NCI-H1048 (cell line): Measurements from ENCODE around the gene CYP39A1.

Experiments used
- DNase-seq: peaks from one replicate; lab custom pipeline; 2025; lab: John Stamatoyannopoulos, UW

Gene CYP39A1

DNA sequence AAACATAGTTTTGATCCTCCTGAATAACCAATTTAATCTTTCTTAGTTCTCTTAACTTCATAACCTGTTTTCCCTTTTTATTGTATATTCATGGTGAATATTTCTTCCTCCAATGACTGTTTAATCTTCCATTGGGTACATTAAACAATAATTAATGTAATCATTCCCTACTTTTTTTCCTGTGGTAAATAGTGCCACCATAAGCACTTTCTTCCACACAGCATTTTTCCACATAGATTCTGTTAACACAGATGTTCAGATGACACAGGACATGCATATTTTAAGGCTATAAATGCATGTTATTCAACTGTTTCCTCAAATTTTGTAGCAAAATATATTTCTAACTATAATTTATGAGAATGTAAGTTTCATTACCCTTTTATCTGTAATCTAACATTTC, 61.9 kb downstream of the CYP39A1 start:
- DNase-seq, result no peak

DNA sequence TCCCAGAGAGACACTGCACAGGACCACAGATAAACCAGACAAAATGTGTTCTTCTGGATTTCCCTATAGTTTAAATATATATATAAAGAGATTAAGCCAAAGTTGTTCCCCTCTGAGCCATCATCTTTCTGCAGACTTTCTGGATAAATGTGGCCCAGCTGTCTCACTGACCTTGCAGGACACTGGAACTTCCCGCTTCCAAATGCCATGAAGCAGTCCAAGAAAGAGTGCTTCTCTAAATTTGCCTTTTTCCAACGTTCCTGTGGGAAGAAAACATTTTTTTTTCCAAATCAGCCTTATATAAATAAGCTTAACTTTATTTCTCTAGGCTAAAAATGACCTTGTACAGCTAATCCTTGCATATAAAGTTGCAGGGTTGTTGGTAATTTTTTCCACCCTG, 65.7 kb downstream of the CYP39A1 start:
- DNase-seq, result no peak

DNA sequence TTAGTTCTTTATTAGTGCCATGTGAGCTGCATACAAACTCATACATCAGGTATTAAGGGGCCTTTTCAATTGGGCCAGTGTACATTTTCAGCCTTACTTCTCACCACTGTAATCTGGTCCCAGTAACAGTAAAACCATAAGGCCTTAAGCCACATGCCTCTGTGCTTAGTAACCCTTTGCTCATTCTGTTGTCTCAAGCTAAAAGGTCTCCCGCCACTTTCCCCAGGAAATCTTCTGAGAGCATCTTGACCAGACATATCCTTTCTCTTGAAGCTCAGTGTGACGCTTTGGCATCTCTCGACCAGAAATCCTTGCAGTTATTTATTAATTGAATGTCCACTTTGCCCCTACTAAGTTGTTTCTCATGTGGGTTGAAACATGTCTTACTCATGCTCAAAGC, 68.0 kb downstream of the CYP39A1 start:
- no peak for DNase-seq

DNA sequence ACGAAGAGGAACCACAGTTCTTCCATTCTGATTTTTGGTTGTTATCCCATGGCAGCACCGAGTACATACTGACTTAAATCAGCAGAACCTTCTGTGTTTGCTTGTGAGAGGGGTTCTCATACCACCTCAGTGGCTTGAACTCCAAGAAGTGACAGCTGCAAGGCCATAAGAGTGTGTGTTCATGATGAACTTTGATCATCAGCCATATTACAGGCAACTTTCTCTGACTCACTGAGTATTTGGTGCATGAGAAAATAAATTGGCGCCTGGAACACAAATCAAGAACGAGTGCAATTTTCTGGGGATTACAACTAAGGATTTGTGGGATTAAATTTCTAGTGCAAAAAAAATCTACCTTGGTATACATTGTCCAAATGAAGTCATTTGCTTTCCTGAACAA, 68.9 kb downstream of the CYP39A1 start:
- DNase-seq, result no peak

DNA sequence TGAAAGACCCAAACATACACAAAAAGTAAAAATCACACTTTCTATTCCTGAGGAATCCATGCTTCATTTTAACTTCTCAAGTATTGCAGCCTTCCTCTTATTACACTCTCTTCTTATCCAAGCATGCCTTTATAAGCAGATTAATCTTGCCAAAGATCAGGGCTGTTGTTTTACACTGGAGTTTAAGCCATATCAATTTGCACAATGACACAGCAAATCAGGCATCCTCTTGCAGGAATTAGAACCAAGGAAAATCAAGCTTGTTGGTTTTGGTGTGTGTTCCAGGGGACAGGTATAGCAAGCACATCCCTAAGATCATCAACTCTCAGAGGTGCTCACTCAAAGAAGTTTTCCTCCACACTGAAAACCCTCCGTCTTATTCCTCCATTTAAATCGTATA, 69.5 kb downstream of the CYP39A1 start:
- DNase-seq, result no peak

DNA sequence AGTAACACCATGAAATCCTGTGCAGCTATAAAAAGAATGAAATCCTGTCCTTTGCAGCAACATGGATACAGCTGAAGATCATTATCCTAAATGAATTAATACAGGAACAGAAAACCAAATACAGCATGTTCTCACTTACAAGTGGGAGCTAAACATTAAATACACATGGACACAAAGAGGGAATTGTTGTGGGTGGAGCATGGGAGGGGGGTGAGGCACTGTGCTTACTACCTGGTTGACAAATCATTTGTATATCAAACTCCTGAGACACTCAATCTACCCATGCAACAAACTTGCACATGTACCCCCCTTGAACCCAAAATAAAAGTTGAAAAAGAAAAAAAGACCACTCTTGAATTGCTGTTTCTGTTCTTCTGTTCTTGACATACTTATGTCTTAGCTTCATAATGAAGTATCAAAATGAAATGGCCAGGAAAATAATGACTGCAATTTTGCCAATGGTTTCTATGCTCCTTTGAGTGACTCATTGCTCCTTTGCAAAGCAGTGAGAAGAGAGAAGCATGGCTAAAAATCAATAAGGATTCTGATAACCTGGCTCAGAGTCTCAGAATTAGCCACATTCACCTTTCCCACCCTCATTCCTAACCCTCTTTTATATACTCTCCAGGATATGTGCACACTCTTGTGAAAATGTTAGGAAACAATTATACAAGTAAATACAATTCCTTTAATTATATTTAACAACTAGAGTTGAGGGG, 71.0 kb downstream of the CYP39A1 start:
- DNase-seq, result no peak

DNA sequence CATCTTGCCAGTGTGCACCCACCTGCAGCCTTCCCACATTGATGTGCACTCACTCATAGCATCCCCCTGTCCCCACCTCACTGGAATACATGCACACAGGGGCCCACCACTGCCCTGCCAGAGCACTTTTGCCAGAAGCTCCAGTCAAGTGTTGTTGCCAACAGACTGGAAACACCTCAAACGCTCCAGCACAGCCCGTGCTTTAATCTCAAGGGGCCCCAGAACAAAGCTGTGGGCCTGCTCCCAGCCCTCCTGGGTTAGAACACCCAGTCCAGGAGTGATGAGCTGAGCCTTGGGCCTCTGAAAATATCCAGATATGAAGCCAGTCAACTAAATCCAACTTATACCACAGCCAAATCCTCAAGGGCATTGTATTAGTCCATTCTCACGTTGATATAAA, 77.1 kb downstream of the CYP39A1 start:
- DNase-seq, result no peak

DNA sequence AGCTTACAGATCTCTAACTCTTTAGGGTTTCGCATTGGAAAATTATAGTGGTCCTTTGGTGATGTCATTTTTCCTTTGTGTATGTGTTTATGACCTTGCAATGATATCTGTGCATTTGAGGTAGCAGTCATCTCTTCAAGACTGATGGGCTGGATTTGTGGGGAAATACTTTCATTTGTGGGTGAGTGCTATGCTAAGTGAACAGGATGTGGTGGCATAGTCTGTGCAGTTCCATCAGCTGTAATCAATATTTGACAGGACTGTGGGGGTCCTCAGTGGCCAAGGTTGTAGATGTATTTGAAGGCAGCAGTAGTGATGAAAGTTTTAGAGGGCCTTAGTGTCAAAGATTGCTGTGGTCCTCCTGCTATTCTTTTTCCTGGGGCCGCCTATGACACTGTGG, 79.5 kb downstream of the CYP39A1 start:
- DNase-seq, result no peak

DNA sequence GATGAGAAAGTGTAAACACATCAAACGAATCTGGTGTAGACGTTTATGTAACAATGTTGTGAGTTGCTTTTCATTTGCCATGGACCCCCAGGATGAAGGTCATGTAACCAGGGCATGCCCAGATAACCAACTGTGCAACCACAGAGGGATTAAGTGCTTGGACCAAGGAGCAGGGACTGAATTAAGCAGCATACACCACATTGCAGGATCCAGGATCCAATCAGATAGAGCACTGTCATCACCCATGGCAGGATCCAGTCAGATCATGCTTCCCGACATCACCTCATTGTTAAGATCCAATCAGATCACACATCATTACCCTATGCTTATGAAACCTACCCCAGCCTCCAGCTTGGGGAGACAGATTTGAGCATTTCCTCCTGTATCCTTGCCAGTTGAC, 87.1 kb downstream of the CYP39A1 start:
- DNase-seq, result no peak

DNA sequence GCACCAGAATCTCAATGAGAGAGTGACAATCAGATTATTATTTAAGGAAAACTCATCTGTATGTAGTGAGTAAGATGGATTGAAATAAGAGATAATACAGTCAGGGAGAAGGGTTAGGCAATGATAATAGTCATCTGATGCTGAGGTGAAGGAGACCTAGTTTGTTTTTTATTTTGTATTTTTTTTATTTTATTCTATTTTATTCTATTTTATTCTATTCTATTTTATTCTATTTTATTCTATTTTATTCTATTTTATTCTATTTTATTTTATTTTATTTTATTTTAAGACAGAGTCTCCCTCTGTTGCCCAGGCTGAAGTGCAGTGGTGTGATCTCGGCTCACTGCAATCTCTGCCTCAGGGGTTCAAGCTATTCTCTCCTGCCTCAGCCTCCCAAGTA, 88.7 kb downstream of the CYP39A1 start:
- no peak for DNase-seq

DNA sequence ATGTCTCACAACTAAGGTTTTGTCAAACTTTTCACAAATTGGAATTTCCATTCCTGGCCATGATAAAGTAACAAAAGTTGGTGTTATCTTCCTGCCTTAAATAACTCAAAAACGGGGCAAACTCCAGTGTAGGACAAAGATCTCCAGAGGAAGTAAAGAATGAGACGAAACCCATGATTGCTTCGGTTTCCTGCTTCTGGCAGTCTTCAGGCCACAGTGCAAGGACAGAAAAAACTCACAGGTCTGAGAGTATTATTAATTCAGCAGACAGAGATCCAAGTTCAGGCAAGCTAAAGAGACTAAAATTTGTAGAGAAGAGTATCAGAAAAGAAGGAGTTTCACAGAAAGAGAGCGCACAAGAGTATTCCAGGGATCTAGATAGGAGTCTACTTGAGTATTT, 96.6 kb downstream of the CYP39A1 start:
- no peak for DNase-seq

DNA sequence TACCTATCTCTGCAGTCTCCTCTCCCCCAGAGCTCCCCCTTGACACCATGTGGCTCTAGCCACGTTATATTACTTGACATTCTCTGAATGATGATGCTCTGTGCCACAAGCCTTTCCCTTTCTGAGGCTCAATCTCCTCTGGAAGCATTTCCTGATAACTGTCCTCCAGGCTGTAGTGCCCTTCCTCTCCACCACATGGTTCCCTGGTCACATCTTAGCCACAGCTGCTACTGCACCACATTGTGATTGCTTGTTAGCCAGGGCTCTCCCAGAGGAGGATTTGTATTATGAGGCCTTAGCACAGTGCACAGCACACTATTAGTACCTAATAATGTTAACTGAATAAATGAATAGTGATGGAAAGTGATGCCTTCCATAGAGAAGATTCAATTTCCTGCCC, 97.5 kb downstream of the CYP39A1 start:
- DNase-seq, result no peak

DNA sequence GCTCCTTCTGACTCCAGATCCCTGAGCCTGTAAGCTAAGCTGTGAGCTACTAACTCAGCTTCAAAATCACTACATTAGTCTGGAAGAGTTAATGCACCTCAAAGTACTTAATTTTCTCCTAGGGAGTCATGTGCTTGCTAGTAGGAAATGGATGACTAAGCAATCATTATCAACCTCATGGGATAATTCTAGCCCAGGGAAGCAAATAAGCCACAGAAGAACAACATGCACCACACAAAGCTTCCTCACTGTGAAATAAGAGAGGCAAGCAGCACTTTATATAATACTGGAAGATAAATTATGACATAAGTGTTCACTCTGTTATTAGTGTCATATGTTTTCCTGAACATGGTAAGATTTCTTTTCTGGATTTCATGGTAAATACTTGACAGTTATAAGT, 103.5 kb downstream of the CYP39A1 start:
- DNase-seq, result no peak

DNA sequence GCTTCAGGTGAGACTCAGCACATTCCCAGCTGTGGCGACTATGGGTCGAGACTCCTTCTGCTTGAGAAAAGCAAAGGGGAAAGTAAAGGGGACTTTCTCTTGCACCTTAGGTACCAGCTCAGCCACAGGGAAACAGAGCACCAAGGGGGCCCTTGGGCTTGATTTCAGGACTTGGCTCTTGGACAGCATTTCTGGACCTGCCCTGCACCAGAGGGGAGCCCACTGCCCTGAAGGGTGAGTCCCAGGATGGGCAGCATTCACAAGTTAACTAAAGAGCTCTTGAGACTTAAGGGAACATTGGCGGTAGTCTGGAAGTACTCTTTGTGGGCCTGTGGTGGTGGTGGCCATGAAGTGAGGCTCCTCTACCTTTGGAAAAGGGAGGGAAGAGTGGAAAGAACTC, 111.1 kb downstream of the CYP39A1 start:
- DNase-seq, result no peak

DNA sequence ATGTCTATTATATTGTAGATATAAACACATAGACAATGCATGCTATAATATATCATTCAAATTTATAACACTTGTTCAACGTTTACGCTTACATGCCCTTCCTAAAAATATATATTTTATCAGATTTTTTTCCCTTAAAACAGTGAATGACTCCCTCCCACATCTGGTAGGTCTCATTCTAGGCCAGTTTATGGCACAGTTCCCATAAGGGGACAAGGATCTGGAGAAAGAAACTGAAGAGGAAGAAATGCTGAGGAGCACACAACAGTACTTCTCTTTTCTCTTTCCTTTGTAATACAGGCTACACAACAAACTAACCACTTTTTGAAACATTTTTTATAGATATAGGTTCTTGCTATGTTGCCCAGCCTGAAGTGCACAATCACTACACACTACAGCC, 112.8 kb downstream of the CYP39A1 start:
- DNase-seq, result no peak

DNA sequence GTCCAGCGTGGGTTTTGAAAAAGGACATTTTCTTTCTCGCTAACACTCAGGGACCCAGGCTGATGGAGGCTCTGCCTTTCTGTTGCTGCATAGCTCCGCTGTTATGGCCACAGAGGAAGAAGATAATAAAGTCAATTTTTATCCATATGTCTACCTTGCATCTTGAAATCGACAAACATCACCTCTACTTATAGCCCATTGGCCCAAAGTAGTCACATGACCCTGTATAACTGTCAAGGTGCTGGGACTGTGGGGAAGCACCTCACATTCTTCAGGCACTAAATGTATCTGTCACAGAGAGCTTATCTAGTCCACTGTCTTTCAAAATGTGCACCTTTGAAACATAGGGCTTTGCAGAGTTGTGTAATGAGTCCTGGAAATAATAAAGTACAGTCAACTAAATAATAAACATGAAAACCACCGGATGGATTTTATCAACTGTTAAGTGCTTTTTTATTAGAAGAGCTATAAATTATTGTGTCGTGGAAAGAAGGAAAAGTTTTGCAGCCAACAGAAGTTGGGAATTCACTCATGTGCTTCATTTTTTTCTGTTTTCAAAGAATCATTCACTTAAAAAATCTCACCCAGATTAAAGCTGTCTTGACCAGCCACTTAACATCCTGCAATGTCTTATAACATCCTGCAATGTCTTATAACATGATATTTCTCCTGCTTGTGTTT, 113.7 kb downstream of the CYP39A1 start:
- no peak for DNase-seq

DNA sequence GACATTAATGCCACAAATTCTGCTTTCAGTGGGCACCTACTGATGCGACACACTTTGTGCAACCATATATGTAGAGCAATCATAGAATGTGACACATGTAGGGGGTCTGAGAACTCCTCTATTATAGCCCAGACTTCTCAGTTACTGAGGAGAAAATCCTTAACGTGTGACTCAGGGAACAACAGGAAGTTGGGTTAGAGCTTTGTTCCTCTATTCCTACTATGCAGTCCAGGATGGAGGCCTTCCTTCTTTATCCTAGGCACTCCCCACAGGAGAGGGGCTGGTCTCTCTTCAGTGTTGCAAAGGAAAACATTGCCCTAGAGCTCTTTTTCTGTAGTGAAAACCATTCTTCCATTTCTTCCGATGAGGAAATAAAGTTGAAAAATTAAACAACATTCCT, 121.7 kb downstream of the CYP39A1 start:
- no peak for DNase-seq

DNA sequence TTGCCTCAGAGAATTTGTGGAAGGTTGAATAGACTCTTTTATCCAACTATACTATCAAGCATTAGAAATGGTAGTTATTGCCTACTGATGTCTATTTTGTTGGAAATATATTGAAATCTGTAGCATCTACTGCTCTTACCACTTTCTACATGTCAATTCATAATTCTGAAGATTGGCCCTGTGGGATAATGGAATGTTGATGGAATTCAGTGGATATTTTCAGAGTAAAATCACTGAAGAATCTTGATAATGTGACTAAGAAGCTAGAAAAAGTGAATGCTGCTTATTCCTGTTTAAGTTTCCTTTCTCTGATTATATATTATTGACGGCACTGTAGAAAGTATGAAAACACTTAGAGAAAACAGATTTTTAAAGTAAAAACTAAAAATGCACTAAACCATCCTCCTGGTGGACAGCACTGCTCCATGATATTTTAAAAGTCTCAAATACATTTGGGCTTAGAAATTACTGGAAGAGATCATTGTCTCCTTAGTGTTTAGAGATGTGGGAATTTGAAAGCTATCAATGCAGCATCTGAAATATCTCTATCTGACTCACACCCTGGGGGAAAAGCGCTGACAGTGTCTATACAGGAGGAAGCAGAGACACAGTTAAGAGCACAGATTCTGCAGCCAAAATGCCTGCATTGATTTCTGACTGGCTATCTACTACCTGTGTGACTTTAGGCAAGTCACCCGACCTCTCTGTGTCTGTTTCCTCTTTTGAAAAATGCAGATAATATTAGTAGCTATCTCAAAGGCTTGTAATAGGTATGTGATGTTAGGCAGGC, 123.5 kb downstream of the CYP39A1 start:
- DNase-seq, result no peak

DNA sequence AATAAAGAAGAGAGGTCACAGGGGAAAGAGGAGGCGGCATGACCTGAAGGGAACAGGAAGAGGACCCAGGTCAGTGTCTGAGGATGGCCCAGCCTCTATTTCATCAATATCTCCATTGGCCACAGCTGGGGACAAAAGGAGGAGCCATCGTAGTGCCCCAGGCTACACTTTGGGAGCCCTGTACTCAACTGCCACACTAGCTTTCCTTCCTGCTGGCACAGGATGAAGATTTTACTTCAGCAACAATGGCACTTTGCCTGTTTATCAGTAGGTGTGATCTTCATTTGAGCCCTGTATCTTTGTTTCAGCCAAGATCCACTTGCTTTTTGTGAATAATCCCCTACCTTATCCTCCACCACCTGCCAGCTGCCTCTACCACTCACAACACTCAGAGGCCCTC, 126.0 kb downstream of the CYP39A1 start:
- DNase-seq, result no peak

DNA sequence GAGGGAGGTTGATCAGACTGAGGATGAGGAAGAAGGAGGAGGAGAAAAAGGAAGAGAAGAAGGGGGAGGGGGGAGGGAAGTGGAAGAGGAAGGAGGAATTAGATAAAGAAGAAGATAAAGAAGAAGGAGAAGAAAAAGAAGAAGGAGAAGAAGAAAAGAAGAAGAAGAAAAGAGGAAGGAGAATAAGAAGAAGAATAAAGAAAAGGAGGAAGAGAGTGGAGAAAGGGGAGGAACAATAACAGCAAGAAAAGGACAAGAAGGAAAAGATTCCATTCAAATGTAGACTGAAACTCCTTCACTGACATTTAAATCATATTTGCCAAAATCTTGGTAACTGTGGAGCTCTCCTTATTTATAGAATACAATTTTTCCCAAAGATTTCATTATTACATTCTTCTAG, 127.0 kb downstream of the CYP39A1 start:
- DNase-seq, result no peak

DNA sequence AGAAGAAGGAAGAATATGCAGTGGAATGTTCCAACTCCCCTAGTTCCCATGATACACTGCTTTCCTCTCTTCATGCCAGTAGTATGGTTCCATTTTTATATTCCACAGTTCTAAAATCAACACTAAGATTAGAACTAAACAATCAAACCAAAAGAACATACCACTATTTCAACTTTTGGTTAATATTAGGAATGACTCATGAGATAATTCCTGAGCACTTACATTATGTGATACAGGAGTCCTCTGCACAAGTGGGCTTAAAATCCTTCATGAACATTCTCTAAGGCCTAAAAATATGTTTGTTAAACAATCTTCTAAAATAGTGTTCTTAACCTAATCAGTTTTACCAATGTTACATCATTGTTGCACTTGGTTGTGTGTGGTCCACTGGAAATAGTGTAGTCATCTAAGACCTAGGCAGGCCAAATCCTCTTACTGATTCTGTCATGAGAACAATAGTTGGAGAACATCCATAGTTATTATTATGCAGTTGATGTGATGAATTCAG, 131.1 kb downstream of the CYP39A1 start:
- DNase-seq, result no peak

DNA sequence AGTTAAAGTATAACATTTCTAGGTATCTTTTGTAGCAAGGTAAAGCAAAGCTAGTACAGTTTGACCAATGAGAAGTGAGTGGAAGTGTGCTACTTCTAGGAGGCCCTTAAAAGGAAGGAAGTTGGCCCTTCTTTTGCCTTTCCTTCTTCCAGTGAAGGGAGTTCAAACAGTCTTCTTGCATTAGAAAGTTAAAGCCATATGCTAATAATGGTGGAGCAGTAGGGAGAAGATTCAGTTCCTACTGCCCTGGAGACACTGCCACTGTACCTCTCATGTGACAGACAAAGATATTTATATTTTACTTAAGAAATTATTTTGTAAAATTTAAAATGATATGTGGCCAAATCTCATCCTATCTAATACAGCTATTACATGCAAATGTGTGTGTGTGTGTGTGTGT, 135.4 kb downstream of the CYP39A1 start:
- DNase-seq, result no peak

DNA sequence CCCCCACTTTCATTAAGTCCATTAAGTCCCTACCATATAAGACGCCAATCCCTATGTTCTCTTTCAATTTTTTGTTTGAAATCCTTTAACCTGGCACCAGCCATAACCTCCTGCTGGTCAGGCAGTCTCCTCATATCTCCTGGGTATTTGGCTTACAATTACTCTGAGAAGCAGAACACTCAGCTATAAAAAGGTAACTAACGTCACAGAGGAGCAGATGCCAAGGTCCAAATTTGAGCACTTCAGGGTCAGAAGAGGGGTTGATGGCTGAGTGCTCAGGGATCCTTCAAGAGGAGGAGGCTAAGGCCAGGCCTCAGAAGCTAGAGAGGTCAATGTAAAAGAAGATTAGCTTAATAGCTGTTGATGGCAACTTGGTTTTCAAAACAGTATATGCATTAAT, 139.1 kb downstream of the CYP39A1 start:
- no peak for DNase-seq
